Thyroid gland (tissue), 4 donors: ENCODE data around the gene ALLC. TPM values are rescaled to one million over a fixed set of nuclear protein-coding genes. Genes with fewer than 3 reads are reported as not detected.

Experiments used
- DNase-seq, 2 donors: peaks; one replicate each; pipeline ENCODE4 v3.0.0-alpha.2; 2019
- H3K27ac ChIP-seq, 3 donors: fragments of 200-600 bp; sonication (generic); 1 replicate in 2 of 3; 2 replicates in 1 of 3; pipeline ENCODE4 v1.5.1; 2016 to 2019; ENCODE audit warnings: mild to moderate bottlenecking in 1 of 3, moderate library complexity in 1 of 3
- H3K27me3 ChIP-seq: fragments of 200-600 bp; sonication (generic); one replicate; pipeline ENCODE4 v1.5.1; 2019
- H3K36me3 ChIP-seq, 2 donors: fragments of 200-600 bp; sonication (generic); one replicate each; pipeline ENCODE4 v1.5.1; 2016 to 2019
- H3K4me1 ChIP-seq, 2 donors: fragments of 200-600 bp; sonication (generic); one replicate each; pipeline ENCODE4 v1.5.1; 2017 to 2019
- H3K4me3 ChIP-seq, 3 donors: fragments of 200-600 bp; sonication (generic); replicated peaks in 1 of 3; 1 replicate in 2 of 3; 2 replicates in 1 of 3; pipeline ENCODE4 v1.5.1; 2016; ENCODE audit warnings: mild to moderate bottlenecking in 1 of 3
- H3K9me3 ChIP-seq: fragments of 200-600 bp; sonication (generic); one replicate; pipeline ENCODE4 v1.5.1; 2017
- CTCF ChIP-seq, 6 experiments: fragments of 200-600 bp in 3 of 6; fragments of 450-650 bp in 3 of 6; sonication (generic) in 3 of 6; IDR thresholded peaks; one replicate each; pipeline ENCODE4 v1.5.1; 2016 to 2019; ENCODE audit warnings: antibody characterized with exemption in 6 of 6, mild to moderate bottlenecking in 2 of 6, inconsistent platforms in 1 of 6, moderate library complexity in 1 of 6
- POLR2A ChIP-seq, 2 donors: fragments of 450-650 bp; IDR thresholded peaks; one replicate each; pipeline ENCODE4 v1.6.1; 2017; ENCODE audit warnings: antibody characterized with exemption in 2 of 2, mild to moderate bottlenecking in 2 of 2, moderate library complexity in 1 of 2
- WGBS, 2 donors: methylation state at CpG; one replicate each; pipeline ENCODE4 v1.1.5; 2017; 5-methylcytosine and 5-hydroxymethylcytosine counted together
- intact Hi-C: fragments of 100-400 bp; cut with DNase I; formaldehyde crosslinking; loops from one replicate; pipeline ENCODE4 v1.15.1; 2023
- total RNA-seq, 4 donors: library from RNA; depleted of rRNA; stranded (reverse); fragments of >200 nt; gene quantifications; one replicate each; pipeline ENCODE4 v1.2.3, GENCODE V29; 2016

Gene ALLC
- total RNA-seq, 4 donors from 2014 or later = not detected

DNA sequence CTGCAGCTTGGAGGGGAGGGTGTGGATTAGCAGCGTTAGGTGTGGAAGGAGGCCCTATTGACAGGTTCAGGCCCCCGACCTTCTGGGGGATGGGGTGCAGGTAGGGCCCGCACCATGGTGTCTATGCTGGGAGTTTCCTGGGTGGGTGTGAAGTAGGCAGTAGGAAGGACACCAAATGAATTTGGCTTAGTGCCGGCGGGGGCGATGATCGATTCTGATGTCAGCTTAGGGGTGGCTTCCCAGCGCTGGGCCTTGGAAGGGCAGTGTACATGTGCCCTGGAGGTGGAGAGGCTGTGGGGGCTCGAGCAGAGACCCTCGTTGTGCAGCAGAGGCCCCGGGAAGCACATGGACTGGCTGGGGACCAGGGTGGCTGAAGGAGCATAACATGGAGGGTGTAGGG, 67.0 kb downstream of the ALLC start:
- Histone ChIP-seq H3K4me1 (peaks cover 0 to 7% of the 10 kb centered on the region in 2 donors), H3K9me3 (no peaks in the 10 kb centered on the region), H3K4me3 (no peak overlapping the region), H3K36me3 (no peaks in the 10 kb centered on the region), H3K27ac (no peak overlapping the region), H3K27me3 (no peaks in the 10 kb centered on the region)
- no peak for DNase-seq
- TF ChIP-seq CTCF (IDR thresholded peaks at IDR 0.05) (no peak), POLR2A (IDR thresholded peaks at IDR 0.05) (no peak)
- intact Hi-C loops = no loop called here
- 87 to 88% methylated on average over 11 of the region's 11 CpGs for WGBS, 2 donors

- intact Hi-C loops = no loop called here
- Histone ChIP-seq H3K27me3 (no peaks in the 10 kb centered on the region), H3K4me1 (peaks cover 0 to 7% of the 10 kb centered on the region in 2 donors), H3K9me3 (no peaks in the 10 kb centered on the region), H3K36me3 (no peaks in the 10 kb centered on the region), H3K27ac (no peak overlapping the region), H3K4me3 (no peak overlapping the region)
- TF ChIP-seq POLR2A (IDR thresholded peaks at IDR 0.05) (no peak), CTCF (IDR thresholded peaks at IDR 0.05) (no peak)
- DNase-seq = no peak
- 76 to 77% methylated on average over 23 of the region's 23 CpGs for WGBS, 2 donors
These were observed 67.7 kb downstream of the ALLC start for GRCh38 chr2:3725458-3726250.

DNA sequence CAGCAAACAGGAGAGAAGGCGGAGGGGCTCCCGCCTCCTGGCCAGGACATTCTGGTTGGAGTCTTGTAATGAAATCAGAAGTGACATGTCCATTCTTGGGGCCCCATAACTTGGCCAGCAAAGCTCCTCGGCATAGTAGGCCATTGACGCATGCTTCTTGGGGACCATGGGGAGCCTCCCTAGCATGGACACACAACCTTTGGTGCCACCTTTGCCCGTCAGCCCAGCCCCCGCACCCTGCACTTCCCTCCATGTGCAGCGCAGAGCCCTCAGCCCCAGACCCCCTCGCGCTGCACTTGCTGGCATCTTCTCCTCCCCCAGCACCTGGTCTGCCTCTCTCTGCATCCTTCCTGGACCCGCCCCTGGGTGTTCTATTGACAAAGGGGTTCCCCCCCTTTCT, 68.5 kb downstream of the ALLC start:
- 89 to 96% methylated on average over 9 of the region's 10 CpGs for WGBS, 2 donors
- no peak overlapping the region for H3K4me3 ChIP-seq
- H3K36me3 ChIP-seq = no peaks in the 10 kb centered on the region
- H3K9me3 ChIP-seq = no peaks in the 10 kb centered on the region
- no peak for DNase-seq
- intact Hi-C loops = no loop called here
- TF ChIP-seq CTCF (IDR thresholded peaks at IDR 0.05) = no peak
- no peak for TF ChIP-seq POLR2A (IDR thresholded peaks at IDR 0.05)
- no peaks in the 10 kb centered on the region for H3K27me3 ChIP-seq
- peaks cover 0 to 7% of the 10 kb centered on the region in 2 donors for H3K4me1 ChIP-seq
- no peak overlapping the region for H3K27ac ChIP-seq

DNA sequence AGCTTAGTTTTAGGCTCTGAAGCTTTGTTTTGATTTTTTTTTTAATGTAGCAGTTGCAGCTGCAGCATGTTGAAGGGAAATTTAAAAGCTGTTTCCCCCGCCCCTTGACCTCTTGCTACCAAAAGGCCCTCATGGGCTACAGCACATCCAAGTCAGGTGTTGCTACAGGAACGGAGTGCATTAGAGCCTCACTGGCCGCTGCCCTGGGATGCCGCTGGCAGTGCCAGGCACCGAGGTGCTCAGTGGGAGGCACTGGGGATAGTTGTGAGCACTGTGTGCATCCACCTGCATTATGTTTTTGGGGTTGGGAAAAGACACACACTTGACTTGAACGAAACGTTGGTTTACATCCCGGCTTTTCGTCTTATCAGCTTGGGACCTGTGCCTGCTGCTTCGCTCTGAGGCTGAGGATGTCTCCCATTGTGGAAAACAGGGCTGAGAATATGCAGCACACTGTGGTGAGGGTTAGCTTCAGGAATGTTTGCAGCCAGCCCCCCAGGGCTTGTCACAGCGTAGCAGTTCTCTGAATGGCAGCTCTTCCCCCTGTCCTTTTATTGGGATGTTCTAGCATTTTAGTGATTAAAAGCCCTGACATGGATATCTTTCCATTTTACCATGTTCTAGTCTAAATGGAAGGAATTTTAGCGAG, 69.5 kb downstream of the ALLC start:
- Histone ChIP-seq H3K27ac (no peak overlapping the region), H3K4me1 (peaks cover 0 to 7% of the 10 kb centered on the region in 2 donors), H3K36me3 (no peaks in the 10 kb centered on the region), H3K27me3 (no peaks in the 10 kb centered on the region), H3K4me3 (no peak overlapping the region), H3K9me3 (no peaks in the 10 kb centered on the region)
- WGBS, 2 donors = 65 to 68% methylated on average over 10 to 12 of the region's 12 CpGs
- TF ChIP-seq CTCF (IDR thresholded peaks at IDR 0.05) (no peak), POLR2A (IDR thresholded peaks at IDR 0.05) (no peak)
- no peak for DNase-seq
- intact Hi-C loops = no loop called here
